IPS-NIHi7 (cell line): Measurements from ENCODE around the gene WDR74.
"Not testable (repeated sequence)": the region's sequence is repeated elsewhere in the genome, so short reads cannot be mapped to it uniquely, and the experiment has no call there.

Experiments used
- DNase-seq: peaks from one replicate; pipeline ENCODE4 v3.0.0; 2012; ENCODE audit warnings: mixed read lengths; ENCODE audit errors: extremely low spot score

The WDR74 gene

DNA sequence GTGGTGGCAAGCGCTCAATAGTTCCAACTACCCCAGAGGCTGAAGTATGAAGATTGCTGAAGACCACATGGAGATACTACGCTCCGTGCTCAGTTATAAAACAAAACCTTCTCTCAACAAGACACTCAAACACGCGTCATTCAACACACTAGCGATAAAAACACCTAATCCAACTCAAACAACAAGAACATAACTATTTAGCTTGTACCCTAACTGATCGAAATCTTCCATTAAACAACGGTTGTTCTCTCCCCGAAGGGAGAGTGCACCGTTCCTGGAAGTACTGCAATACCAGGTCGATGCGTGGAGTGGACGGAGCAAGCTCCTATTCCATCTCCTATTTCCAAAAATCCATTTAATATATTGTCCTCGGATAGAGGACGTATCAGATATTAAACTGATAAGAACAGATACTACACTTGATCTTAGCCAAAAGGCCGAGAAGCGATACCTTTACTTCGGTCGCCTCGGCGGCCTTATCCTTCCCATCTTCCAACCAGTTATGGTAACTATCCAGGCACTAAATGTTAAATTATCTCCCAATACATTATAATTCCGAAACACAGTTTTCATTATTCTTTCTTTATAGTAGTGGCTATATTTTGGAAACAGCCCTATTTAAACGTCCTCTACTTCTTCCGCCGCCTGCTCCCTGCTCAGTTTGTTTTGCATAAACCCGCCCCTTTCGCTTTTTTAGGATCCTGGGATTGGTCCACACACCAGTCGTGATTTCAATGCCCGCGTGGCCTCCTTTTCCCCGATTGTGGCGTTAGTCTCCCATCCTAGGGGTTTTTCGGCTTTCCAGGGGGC, 2.2 kb upstream of the WDR74 start:
- peak; percentile 86 for DNase-seq

DNA sequence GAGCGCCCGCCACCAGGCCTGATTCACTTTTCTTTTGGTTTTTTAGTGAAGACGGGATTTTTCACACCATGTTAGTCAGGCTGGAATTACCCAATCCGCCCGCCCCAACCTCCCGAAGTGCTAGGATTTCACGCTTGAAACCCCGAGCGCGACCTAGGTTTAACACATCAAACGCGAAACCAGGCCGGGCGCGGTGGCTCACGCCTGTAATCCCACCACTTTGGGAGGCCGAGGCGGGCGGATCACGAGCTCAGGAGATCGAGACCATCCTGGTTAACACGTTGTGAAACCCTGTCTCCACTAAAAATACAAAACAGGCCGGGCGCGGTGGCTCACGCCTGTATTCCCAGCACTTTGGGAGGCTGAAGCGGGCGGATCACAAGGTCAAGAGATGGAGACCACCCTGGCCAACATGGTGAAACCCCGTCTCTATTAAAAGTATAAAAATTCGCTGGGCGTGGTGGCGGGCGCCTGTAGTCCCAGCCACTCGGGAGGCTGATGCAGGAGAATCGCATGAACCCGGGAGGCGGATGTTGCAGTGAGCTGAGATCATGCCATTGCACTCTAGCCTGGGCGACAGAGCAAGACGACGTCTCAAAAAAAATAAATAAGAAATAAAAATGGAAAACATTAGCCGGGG, 1.5 kb upstream of the WDR74 start:
- not testable (repeated sequence) for DNase-seq

DNA sequence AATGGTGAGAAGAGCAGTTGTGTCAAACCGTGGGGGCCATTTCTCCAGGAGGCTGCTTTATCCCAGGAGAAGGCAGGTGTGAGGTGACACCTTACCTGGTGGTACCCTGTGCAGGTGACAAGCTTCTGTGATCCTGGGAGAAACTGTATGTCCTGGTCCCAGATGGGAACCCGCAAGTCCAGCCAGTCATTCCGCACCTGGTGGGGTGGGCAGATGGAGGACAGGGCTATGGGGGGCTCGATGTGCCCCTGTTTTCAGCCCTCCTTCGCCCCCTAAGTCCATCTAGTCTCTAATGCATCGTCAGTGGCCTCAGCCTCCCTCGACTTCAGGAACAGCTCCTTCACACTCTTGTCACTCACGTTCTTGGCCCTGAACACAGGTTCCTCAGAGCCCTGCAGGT, 4.1 kb downstream of the WDR74 start:
- DNase-seq: no peak

DNA sequence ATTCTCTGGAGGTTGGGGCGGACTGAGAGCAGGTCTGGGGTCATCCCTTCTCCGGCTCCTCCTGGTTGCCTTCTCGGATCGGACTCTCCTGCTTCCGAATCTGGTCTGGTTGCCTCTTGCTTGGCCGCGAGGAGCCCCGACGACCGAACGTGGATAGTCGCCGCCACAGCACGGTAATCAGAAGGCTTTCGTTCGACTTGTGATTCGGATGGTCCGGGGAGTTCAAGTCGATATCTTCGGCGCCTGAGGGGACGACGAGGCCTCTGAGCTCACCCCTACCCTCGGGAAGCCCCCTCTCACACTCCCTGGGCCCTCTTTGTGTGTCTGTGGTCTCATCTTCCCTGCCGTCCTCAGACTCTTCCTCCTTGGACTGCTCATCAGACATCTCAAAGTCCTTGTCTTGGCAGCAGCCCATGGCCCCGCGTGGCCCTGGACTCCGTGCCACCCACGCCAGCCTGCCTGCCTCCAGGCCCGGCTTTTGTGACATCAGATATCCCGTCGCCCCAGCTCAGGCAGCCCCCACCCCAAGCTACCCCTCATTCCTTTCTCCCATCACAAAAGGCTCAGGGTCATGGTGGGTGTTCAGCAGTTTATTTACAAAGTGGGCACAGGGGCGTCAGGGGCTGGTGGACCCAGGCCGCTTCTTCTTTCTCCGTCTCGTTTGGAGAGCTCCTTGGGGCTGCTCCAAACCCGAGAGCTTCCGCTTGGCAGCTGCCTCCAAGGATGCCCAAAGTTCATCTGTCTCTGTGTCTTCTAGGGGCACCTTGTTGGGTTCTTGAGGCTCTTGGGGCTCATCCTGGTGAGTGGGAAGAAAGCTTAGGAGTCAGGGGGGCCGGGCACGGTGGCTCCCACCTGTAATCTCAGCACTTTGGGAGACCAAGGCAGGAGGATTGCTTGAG, 6.8 kb downstream of the WDR74 start, which contains the start of gene TEX54:
Gene TEX54 (minus strand): TSS at position 506 of the 899 bp plus-strand sequence.
- DNase-seq: no peak

GRCh38 chr11:62831520-62832335, 7.7 kb downstream of the WDR74 start, which contains the start of gene STX5:
Gene STX5, minus strand, starts transcription at chr11:62832051. Its CDS starts 808 bp downstream, at chr11:62831243.
- DNase-seq: peak; percentile 95

DNA sequence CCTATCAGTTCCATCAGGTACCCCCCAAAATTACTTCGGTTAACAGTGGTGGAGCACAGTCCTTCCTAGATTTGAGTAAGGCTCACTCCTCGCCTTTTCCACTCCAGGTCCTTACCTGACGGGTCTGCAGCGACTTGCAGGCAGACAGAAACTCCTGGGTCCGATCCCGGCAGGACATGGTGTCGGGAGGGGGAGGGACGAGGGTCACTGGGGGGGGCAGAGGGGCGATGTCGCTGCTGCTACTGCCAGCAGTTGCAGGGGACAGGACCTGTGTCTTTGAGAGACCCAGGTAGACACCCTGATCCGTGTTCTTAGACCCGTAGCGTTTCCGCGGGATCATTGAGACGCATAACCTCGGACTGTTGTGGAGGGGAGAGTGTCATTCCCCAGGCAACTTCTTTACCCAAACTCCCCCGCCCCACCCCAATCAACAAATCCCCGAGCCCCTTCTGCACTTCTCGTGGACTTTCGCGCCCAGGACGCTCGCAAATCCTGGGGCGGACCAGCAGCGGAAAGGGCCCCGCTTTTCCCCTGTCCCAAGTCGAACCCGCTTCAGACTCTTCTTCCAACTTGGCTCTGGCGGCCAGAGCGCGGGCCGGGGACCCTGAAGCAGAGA, 8.4 kb downstream of the WDR74 start:
- DNase-seq: peak; percentile 53

GRCh38 chr11:62828130-62828529, 11.3 kb downstream of the WDR74 start:
- not testable (repeated sequence) for DNase-seq

DNA sequence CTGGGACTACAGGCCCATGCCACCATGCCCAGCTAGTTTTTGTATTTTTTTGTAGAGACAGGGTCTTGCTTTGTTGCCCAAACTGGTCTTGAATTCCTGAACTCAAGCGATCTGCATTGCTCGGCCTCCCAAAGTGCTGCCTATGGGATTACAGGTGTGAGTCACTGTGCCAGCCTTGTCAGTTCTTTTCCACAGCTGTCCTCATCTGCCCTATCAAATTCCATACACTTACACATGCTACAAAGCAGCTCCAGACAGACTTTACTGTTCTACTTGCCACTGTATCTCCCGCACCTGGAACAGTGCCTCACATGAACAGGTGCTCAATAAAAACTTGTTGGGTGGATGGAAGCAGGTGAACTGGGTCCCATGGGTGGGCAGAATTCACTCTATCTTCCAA, 15.7 kb downstream of the WDR74 start:
- DNase-seq: no peak

DNA sequence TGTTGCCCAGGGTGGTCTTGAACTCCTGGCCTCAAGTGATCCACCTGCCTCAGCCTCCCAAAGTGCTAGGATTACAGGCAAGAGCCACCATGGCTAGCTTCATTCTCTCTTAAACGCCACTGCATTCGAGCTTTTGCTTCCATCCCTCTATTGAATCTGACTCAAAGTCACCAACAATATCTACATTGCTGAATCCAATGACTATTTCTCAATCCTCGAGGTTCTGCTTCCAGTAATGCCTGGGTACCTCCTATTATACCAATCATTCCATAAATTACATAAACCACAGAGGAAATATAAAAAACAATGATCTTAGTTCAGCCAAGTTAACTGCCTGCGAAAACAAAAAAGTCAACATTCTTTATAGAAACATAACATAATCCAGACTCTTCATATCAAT, 22.3 kb downstream of the WDR74 start:
- DNase-seq: no peak

DNA sequence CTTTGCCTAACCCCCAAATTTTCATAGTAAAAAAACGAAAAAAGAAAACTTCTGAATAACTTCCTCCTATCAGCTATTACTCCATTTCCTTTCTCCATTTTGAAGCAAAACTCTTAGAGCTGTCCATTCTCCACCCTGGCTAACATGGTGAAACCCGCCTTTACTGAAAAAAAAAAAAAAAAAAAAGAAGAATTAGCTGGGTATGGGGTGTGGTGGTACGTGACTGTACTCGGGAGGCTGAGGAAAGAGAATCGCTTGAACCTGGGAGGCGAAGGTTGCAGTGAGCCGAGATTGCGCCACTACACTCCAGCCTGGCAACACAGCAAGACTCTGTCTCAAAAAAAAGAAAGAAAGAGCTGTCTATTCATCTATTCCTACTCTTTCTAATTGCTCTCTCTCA, 22.8 kb downstream of the WDR74 start:
- DNase-seq: no peak

DNA sequence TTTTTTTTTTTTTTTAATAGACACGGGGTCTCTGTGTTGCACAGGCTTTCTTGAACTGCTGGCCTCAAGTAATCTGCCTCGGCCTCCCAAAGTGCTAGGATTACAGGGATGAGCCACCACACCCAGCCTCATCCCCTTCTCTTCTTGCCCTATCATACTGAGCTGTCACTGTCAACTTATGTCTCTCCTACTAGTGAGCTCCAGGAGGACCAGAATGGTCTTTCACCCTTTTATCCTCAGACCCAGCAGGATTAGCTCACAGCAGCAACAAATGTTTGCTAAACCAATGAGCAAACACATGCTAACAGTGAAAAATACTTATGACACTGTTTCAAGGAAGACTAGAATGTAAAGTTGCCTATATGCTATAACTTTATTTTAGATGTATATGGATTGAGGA, 27.7 kb downstream of the WDR74 start:
- no peak for DNase-seq

GRCh38 chr11:62810748-62811147, 28.6 kb downstream of the WDR74 start:
- no peak for DNase-seq

GRCh38 chr11:62806611-62807121, 32.7 kb downstream of the WDR74 start:
- DNase-seq: no peak

GRCh38 chr11:62805961-62806441, 33.4 kb downstream of the WDR74 start:
- DNase-seq: peak; percentile 20

GRCh38 chr11:62805076-62805892, 34.1 kb downstream of the WDR74 start, which contains the start of gene NXF1:
Gene NXF1, minus strand, starts transcription at chr11:62805440. Its CDS starts 84 bp downstream, at chr11:62805356.
- peak; percentile 98 for DNase-seq

DNA sequence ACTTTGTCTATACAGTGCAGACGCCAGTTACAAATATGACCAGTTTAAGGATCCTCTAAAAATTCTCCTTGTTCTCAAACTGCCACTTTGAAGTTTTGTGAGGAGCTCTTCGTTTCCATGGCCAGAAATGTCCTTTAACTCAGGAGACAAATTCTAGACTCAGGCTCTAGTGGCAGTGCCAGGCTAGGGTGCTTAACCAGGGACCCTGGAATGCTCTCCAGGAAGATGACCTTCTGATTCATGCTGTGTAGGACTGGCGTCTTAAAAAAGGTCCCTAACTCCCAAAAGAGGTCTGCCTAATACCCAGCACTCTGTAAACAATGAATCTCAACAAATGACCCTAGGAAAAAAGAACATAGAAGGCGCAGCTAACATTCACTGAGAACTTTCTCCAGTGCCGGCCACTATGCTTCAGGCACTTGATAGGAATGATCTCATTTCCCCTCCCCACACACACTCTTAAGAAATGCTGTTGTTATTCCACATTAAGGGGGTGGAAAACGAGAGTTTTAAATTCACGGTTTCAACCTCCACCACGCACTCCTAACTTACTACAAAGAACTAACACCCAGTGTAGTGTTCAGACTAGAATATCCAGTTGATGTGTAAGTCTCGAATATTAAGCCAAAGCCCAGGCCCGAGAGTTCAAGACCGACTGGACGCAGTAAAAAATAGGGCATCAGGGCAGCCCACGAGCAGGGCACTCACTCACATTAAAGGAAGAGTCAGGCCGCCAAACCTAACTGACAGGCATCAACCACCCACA, 34.9 kb downstream of the WDR74 start:
- no peak for DNase-seq

DNA sequence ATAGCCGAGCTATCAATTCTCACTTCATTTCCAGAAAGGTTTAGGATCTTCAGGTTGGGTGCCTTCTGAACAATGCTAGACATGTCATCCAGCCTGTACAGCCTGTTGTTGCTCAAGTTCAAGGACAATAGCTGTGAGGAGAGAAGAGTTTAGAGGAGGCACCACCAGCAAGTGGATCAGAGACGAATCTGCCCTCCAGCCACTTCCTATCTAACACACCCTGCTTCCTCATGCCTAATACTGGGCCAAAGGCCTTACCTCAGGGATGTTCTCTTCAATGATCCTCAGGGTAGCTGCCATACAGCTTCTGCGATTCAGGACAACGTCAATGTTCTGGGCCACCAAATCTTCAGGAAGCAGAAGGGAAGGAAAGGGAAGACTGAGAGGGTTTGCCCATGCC, 38.3 kb downstream of the WDR74 start:
- no peak for DNase-seq

- no peak for DNase-seq
Measured at GRCh38 chr11:62799486-62799885, 39.9 kb downstream of the WDR74 start.

GRCh38 chr11:62796281-62796680, 43.1 kb downstream of the WDR74 start:
- no peak for DNase-seq
